K562 (cell line): ENCODE data around the gene OR1B1. TPM values are rescaled to one million over a fixed set of nuclear protein-coding genes. Genes with fewer than 3 reads are reported as not detected.
"Not testable (repeated sequence)": the region's sequence is repeated elsewhere in the genome, so short reads cannot be mapped to it uniquely, and the experiment has no call there.

Source experiments
- ATAC-seq: fragments of 200-7000 bp; cut with Tn5 transposase; 3 replicates; pipeline ENCODE4 v1.9.1; 2020; ENCODE audit warnings: moderate library complexity
- BruUV-seq: library from RNA; stranded (reverse); fragments of 400-500 nt; replicated peaks from 2 replicates; lab custom pipeline; 2021; lab: Mats Ljungman, UMichigan
- CTCF ChIA-PET: fragments of 300-600 bp; formaldehyde crosslinking; extraction: SDS; loops from one replicate; lab custom pipeline; 2021; ENCODE audit warnings: low intra/inter-chr PET ratio; lab: Yijun Ruan, JAX
- POLR2A ChIA-PET: fragments of 300-600, 350-650 bp; sonication (Branson Sonifier 250); formaldehyde crosslinking; extraction: SDS; loops from one replicate; lab custom pipeline; 2021; ENCODE audit warnings: antibody characterized with exemption, inconsistent platforms; lab: Yijun Ruan, JAX
- DNase-seq, 4 experiments: peaks; one replicate each; pipeline versions ENCODE4 v3.0.0 to v3.0.0-alpha.2; 2011 to 2018; ENCODE audit warnings: low spot score in 3 of 4, mixed read lengths in 3 of 4; ENCODE audit errors: extremely low read depth in 1 of 4
- FAIRE-seq: peaks from 2 replicates; lab custom pipeline; 2011; peaks lifted over from hg19 to GRCh38; lab: Jason Lieb, UNC
- H2AFZ ChIP-seq: 2 replicates; pipeline ENCODE4 v1.6.0; 2011; ENCODE audit warnings: low read depth, low read length, control low read depth, inconsistent platforms
- H3K27ac ChIP-seq: fragments of 200-600 bp; 3 replicates; pipeline ENCODE4 v1.8.0; 2011; ENCODE audit warnings: low read depth, mild to moderate bottlenecking, control low read depth, inconsistent platforms, low read length, moderate library complexity, mixed read lengths; ENCODE audit errors: extremely low read depth
- H3K27me3 ChIP-seq, 2 experiments: fragments of 300-600 bp in 1 of 2; 2 replicates in 1 of 2; 3 replicates in 1 of 2; pipeline versions ENCODE4 v1.6.0 to v1.8.0; 2011; ENCODE audit warnings: inconsistent platforms in 2 of 2, low read length in 2 of 2, mild to moderate bottlenecking in 1 of 2, mixed read lengths in 1 of 2, moderate library complexity in 1 of 2; ENCODE audit not compliant: control insufficient read depth in 2 of 2, insufficient read depth in 2 of 2
- H3K36me3 ChIP-seq: fragments of 300-600 bp; 3 replicates; pipeline ENCODE4 v1.8.0; 2011; ENCODE audit warnings: mild to moderate bottlenecking, low read length, inconsistent platforms; ENCODE audit not compliant: control insufficient read depth, insufficient read depth
- H3K4me1 ChIP-seq, 2 experiments: fragments of 200-600 bp in 1 of 2; replicated peaks in 1 of 2; 2 replicates in 1 of 2; 3 replicates in 1 of 2; pipeline versions ENCODE4 v1.5.1 to v1.8.0; 2011; ENCODE audit warnings: inconsistent platforms in 2 of 2, low read length in 2 of 2, mild to moderate bottlenecking in 1 of 2, mixed read lengths in 1 of 2, moderate library complexity in 1 of 2; ENCODE audit not compliant: control insufficient read depth in 2 of 2, insufficient read depth in 2 of 2
- H3K4me2 ChIP-seq: 2 replicates; pipeline ENCODE4 v1.6.1; 2011; ENCODE audit warnings: low read length, control low read depth, inconsistent platforms, mixed read lengths; ENCODE audit not compliant: insufficient read depth
- H3K4me3 ChIP-seq: fragments of 200-600 bp; sonication (generic), shearing (Covaris generic); 2 replicates; pipeline ENCODE4 v1.5.1; 2016; ENCODE audit warnings: control low read depth, inconsistent platforms
- H3K79me2 ChIP-seq: fragments of 200-600 bp; 3 replicates; pipeline ENCODE4 v1.8.0; 2011; ENCODE audit warnings: low read length, inconsistent platforms; ENCODE audit not compliant: control insufficient read depth, insufficient read depth
- H3K9ac ChIP-seq, 2 experiments: 2 replicates each; pipeline versions ENCODE4 v1.6.0 to v1.6.1; 2011; ENCODE audit warnings: low read depth in 2 of 2, low read length in 2 of 2, control low read depth in 1 of 2, inconsistent platforms in 1 of 2, mild to moderate bottlenecking in 1 of 2, mixed read lengths in 1 of 2; ENCODE audit not compliant: insufficient read depth in 1 of 2
- H3K9me1 ChIP-seq: one replicate; pipeline ENCODE4 v1.6.0; 2011; ENCODE audit warnings: inconsistent platforms, mild to moderate bottlenecking, low read length, moderate library complexity; ENCODE audit not compliant: control insufficient read depth, insufficient read depth
- H3K9me3 ChIP-seq: replicated peaks from 2 replicates; pipeline ENCODE4 v1.5.1; 2011; ENCODE audit warnings: low read depth, low read length, inconsistent platforms; ENCODE audit not compliant: control insufficient read depth, insufficient read depth
- H4K20me1 ChIP-seq: replicated peaks from 2 replicates; pipeline ENCODE4 v1.6.1; 2011; ENCODE audit warnings: low read length, inconsistent platforms, mixed read lengths; ENCODE audit not compliant: control insufficient read depth, insufficient read depth
- COPS2 ChIP-seq: fragments of 450-650 bp; conservative IDR thresholded peaks from 2 replicates; pipeline ENCODE4 v1.6.1; 2016; ENCODE audit warnings: mild to moderate bottlenecking, moderate library complexity
- WGBS: fragments of 100-300 bp; shearing (Covaris generic); methylation state at CpG from one replicate; pipeline ENCODE4 v1.1.6; 2016; ENCODE audit warnings: low coverage, mixed read lengths; ENCODE audit not compliant: insufficient coverage; ENCODE audit errors: missing lambda C conversion rate; 5-methylcytosine and 5-hydroxymethylcytosine counted together
- in situ Hi-C: fragments of 300-500 bp; cut with MboI; formaldehyde crosslinking; loops from 4 replicates; pipeline ENCODE4 v1.15.0; 2018; ENCODE audit warnings: inconsistent platforms, mixed read lengths
- intact Hi-C: fragments of 100-400 bp; cut with micrococcal nuclease; formaldehyde crosslinking; loops from 2 replicates; pipeline ENCODE4 v1.14.2; 2022
- polyA plus RNA-seq, 8 experiments: library from polyadenylated mRNA; depleted of rRNA in 4 of 8; stranded (reverse) in 5 of 8; unstranded in 3 of 8; fragments of >200 nt; fragmentation: Nextera tagmentation in 2 of 8; fragmentation: Illumina TruSeq in 1 of 8; extraction: Ambion mirVana in 2 of 8; extraction: Trizol in 1 of 8; gene quantifications; 2 replicates each; pipeline versions ENCODE4 v1.2.1 to v1.2.3, GENCODE V29; 2011 to 2014; ENCODE audit warnings: inconsistent platforms in 1 of 8, missing spikeins in 1 of 8
- total RNA-seq, 7 experiments: library from RNA; depleted of rRNA in 6 of 7; stranded (reverse); fragments of >200 nt in 6 of 7; fragmentation: Illumina TruSeq in 2 of 7; extraction: Trizol in 2 of 7; gene quantifications; 2 replicates each; pipeline versions ENCODE4 v1.2.1 to v1.2.3, GENCODE V29; 2011 to 2021; ENCODE audit warnings: low replicate concordance in 1 of 7
- TF ChIP-seq, protein P1 (sequence below): fragments of 450-650 bp; IDR thresholded peaks from 2 replicates; pipeline ENCODE4 v1.6.1; 2016

OR1B1 gene
- total and polyA plus RNA-seq, 9 of the 15 experiments (the other 6 are each of a cell fraction or from before 2014, with no cell fraction given), result not detected

DNA sequence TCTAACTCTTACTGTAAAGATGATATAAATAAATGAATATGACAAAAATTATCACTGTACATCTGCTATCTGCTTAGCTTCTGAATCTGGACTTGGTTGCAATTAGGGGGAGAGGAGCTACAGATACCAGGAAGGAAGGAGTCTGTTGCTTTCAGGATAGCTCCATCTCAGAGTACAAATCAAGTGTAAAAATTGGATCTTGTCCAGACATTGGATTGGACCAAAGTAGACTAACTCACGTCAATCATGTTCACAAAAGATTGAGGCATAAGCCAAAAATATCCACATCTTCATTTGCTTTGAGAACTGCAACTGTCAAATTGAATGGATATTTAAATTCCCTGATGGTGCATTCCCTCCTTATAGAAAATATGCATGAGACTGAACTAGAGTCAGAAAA lies 51.7 kb downstream of the OR1B1 start:
- no peaks in the 10 kb centered on the region; the same call in 1 of the 2 replicates for H3K9me3 ChIP-seq
- no peaks in the 10 kb centered on the region for H3K79me2 ChIP-seq
- CTCF ChIA-PET, result no interaction called here
- H3K4me2 ChIP-seq, result no peak overlapping the region
- intact Hi-C loops (loop anchor here (5.0 kb wide), 1 partner anchor 138 kb away; no protein-coding TSS in a partner anchor), in situ Hi-C loops (no loop called here)
- no peak overlapping the region for H3K4me3 ChIP-seq
- DNase-seq, result no peak
- BruUV-seq, result no TSS peak
- no peak for TF ChIP-seq COPS2
- TF ChIP-seq, protein P1, sequence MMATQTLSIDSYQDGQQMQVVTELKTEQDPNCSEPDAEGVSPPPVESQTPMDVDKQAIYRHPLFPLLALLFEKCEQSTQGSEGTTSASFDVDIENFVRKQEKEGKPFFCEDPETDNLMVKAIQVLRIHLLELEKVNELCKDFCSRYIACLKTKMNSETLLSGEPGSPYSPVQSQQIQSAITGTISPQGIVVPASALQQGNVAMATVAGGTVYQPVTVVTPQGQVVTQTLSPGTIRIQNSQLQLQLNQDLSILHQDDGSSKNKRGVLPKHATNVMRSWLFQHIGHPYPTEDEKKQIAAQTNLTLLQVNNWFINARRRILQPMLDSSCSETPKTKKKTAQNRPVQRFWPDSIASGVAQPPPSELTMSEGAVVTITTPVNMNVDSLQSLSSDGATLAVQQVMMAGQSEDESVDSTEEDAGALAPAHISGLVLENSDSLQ, result 0 out of 2 replicates have a peak, but pooled peaks have one; percentile 7
- H3K9me1 ChIP-seq, result no peaks in the 10 kb centered on the region
- ATAC-seq, result no peak
- peaks cover 0 to 6% of the 10 kb centered on the region in 2 experiments; a peak in 3 of 5 replicates for H3K27me3 ChIP-seq
- no peak overlapping the region for H2AFZ ChIP-seq
- H4K20me1 ChIP-seq, result no peaks in the 10 kb centered on the region
- POLR2A ChIA-PET, result no interaction called here
- H3K4me1 ChIP-seq, result no peaks in the 10 kb centered on the region
- H3K27ac ChIP-seq, result no peak overlapping the region
- 0% methylated on average over 1 of the region's 1 CpG for WGBS
- no peak for FAIRE-seq
- no peaks in the 10 kb centered on the region for H3K36me3 ChIP-seq
- no peak overlapping the region for H3K9ac ChIP-seq

DNA sequence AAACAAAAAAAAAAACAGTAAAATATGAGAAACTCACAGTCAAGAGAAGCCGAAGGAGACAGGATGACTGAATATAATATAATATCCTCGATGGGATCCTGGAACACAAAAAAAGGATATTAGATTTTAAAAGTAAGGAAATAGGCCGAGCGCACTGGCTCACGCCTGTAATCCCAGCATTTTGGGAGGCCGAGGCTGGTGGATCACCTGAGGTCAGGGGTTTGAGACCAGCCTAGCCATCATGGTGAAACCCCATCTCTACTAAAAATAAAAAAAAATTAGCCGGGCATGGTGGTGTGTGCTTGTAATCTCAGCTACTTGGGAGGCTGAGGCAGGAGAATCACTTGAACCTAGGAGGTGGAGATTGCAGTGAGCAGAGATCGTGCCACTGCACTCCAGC lies 74.1 kb downstream of the OR1B1 start, which contains the start of gene OR1L8:
OR1L8 (minus strand) TSS at position 101 of the 400 bp plus-strand sequence. CDS start 14,907 bp downstream, outside the sequence.
- in situ Hi-C loops, BruUV-seq, DNase-seq, intact Hi-C loops, H3K79me2 ChIP-seq, H3K4me2 ChIP-seq, FAIRE-seq, H3K27me3 ChIP-seq, H3K27ac ChIP-seq, H3K4me3 ChIP-seq, H3K9me3 ChIP-seq, CTCF ChIA-PET, H3K9ac ChIP-seq, POLR2A ChIA-PET, H3K36me3 ChIP-seq, ATAC-seq, H3K9me1 ChIP-seq, H4K20me1 ChIP-seq: not testable (repeated sequence)
- 75% methylated on average over 8 of the region's 8 CpGs for WGBS
- H3K4me1 ChIP-seq, result peaks cover 0 to 13% of the 10 kb centered on the region in 2 experiments; a peak in 3 of 5 replicates
- 0 out of 2 replicates have a peak within 1 kb of the TSS, but pooled peaks have one; percentile 27 for H2AFZ ChIP-seq
